Left ventricle myocardium inferior (tissue), 1 donor: ENCODE results near the gene IGFBP7. TPM values are rescaled to one million over a fixed set of nuclear protein-coding genes. Genes with fewer than 3 reads are reported as not detected.

Experiments
- DNase-seq: peaks from one replicate; pipeline ENCODE4 v3.0.0-alpha.2; 2020
- H3K27ac ChIP-seq: fragments of 200-600 bp; replicated peaks from 2 replicates; pipeline ENCODE4 v1.8.0; 2021
- H3K27me3 ChIP-seq: fragments of 200-600 bp; 2 replicates; pipeline ENCODE4 v1.8.0; 2021; ENCODE audit warnings: low read depth
- H3K36me3 ChIP-seq: fragments of 200-600 bp; 2 replicates; pipeline ENCODE4 v1.8.0; 2021
- H3K4me1 ChIP-seq: fragments of 200-600 bp; 2 replicates; pipeline ENCODE4 v1.8.0; 2021
- H3K4me3 ChIP-seq: fragments of 200-600 bp; 2 replicates; pipeline ENCODE4 v1.8.0; 2021; ENCODE audit warnings: mild to moderate bottlenecking, moderate library complexity
- H3K9me3 ChIP-seq: fragments of 200-600 bp; replicated peaks from 2 replicates; pipeline ENCODE4 v1.8.0; 2021
- intact Hi-C: fragments of 100-400 bp; cut with micrococcal nuclease; formaldehyde crosslinking; loops from one replicate; pipeline ENCODE4 v1.11.0; 2022
- total RNA-seq: library from RNA; stranded (reverse); fragmentation: NEBNext Ultra II Directional; extraction: Animal tissue kit (Norgen Biotek cat#: 25700); gene quantifications from one replicate; pipeline ENCODE4 v1.2.1, GENCODE V29; 2021
- TF ChIP-seq, protein P1 (sequence below): fragments of 200-600 bp; IDR thresholded peaks from 2 replicates; pipeline ENCODE4 v1.8.0; 2021; ENCODE audit warnings: antibody characterized with exemption, mild to moderate bottlenecking, borderline replicate concordance
- donor health status: DM: no; HTN: yes; CAD: no; lungs with severe emphysema.

Gene IGFBP7
- total RNA-seq, 1 donor from 2014 or later, result 698 TPM

DNA sequence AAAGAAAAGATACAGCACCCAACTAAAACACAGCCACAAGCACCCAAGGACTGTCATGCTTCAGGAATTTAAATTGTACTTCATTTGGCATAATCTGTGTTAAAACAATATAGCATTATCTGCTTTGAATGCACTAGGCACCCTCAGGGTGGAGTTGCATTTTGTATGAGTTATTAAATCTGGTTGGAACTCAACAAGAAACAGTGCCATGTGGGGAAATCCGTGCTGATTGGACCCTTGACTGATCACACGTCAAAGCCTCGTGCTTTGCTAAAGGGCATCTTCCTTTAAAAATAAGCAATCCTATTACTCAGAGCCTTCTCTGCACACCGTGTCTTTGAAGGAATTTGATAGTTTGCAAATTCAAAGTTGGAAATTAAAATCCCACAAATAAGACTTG is 35.4 kb downstream of the IGFBP7 start:
- no peaks in the 10 kb centered on the region for H3K9me3 ChIP-seq
- intact Hi-C loops, result no loop called here
- H3K27ac ChIP-seq, result peak overlapping the region; percentile 38

DNA sequence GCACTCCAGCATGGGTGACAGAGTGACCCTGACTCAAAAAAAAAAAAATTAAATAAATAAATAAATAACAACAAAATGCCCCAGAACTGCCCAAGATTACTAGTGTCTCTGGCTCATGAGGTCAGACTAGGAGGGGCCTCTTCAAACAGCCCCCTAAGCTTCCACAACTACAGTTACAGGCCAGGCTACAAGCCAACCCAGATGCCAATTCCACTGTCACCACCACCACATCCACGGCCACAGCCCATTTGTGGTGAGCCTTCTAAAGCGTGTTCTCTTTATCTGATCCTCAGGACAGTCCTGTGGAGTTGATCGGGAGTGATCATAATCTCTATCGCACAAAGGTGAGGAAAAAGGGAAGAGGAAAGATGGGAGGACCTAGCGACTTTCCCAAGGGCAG is 36.6 kb downstream of the IGFBP7 start:
- no peak overlapping the region for H3K4me3 ChIP-seq
- intact Hi-C loops, result no loop called here
- H3K4me1 ChIP-seq, result peaks cover 98% of the 10 kb centered on the region
- H3K9me3 ChIP-seq, result no peaks in the 10 kb centered on the region
- peak overlapping the region; percentile 30 for H3K27ac ChIP-seq
- DNase-seq, result no peak
- peaks cover 6% of the 10 kb centered on the region for H3K36me3 ChIP-seq
- TF ChIP-seq, protein P1, sequence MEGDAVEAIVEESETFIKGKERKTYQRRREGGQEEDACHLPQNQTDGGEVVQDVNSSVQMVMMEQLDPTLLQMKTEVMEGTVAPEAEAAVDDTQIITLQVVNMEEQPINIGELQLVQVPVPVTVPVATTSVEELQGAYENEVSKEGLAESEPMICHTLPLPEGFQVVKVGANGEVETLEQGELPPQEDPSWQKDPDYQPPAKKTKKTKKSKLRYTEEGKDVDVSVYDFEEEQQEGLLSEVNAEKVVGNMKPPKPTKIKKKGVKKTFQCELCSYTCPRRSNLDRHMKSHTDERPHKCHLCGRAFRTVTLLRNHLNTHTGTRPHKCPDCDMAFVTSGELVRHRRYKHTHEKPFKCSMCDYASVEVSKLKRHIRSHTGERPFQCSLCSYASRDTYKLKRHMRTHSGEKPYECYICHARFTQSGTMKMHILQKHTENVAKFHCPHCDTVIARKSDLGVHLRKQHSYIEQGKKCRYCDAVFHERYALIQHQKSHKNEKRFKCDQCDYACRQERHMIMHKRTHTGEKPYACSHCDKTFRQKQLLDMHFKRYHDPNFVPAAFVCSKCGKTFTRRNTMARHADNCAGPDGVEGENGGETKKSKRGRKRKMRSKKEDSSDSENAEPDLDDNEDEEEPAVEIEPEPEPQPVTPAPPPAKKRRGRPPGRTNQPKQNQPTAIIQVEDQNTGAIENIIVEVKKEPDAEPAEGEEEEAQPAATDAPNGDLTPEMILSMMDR, result no peak
- H3K27me3 ChIP-seq, result no peaks in the 10 kb centered on the region

More for the DNA sequence above, 35.4 kb downstream of the IGFBP7 start:
- Histone ChIP-seq H3K4me1 (peaks cover 98% of the 10 kb centered on the region), H3K27me3 (no peaks in the 10 kb centered on the region), H3K36me3 (peaks cover 6% of the 10 kb centered on the region), H3K4me3 (no peak overlapping the region)
- no peak for DNase-seq
- TF ChIP-seq, protein P1, result no peak

DNA sequence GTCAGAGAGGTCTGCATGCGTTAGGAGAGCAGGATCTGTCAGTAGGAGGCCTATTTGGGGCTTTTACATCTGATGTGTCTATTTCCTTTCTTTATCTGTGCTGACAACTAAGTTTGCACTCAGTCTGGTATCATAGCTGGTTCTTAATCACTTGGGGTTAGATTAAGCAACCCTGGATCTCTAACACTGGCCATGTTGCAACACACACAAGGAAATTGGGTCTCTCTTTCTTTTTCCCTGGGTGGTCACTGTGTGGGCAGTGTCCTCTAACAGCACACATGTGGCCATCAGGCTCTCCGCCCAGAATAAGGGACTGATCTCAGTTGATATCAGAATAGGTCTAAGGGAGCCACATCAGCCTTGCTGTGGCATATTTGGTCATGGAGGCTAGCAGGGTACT is 38.9 kb downstream of the IGFBP7 start:
- H3K36me3 ChIP-seq, result peaks cover 6% of the 10 kb centered on the region
- TF ChIP-seq, protein P1, result no peak
- intact Hi-C loops, result no loop called here

DNA sequence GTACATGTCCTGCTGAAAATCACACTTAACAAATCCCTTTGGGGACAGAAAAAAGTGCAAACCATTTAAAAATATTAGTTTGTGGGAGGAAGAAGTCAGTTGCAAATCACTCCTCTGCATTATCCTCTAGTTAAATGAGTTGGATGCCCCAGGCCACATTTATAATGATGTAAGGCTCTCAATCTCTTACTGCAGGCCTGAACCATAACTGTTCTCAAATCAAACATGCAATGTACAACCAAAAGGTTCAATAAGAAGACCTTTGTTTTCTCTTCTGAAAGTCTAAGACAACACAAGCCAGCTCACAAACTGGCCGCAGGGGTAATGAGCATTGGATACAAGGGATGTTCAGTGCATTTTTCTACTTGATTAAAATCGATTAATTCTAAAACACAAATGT is 39.7 kb downstream of the IGFBP7 start:
- Histone ChIP-seq H3K9me3 (no peaks in the 10 kb centered on the region), H3K4me3 (no peak overlapping the region), H3K4me1 (peaks cover 90% of the 10 kb centered on the region), H3K27ac (peak overlapping the region; percentile 87), H3K36me3 (no peaks in the 10 kb centered on the region), H3K27me3 (no peaks in the 10 kb centered on the region)
- intact Hi-C loops, result no loop called here
- no peak for DNase-seq
- TF ChIP-seq, protein P1, result no peak

More for the DNA sequence above, 38.9 kb downstream of the IGFBP7 start:
- DNase-seq, result peak; percentile 39
- Histone ChIP-seq H3K4me1 (peaks cover 90% of the 10 kb centered on the region), H3K4me3 (no peak overlapping the region), H3K27ac (peak overlapping the region; percentile 87), H3K27me3 (no peaks in the 10 kb centered on the region), H3K9me3 (no peaks in the 10 kb centered on the region)

DNA sequence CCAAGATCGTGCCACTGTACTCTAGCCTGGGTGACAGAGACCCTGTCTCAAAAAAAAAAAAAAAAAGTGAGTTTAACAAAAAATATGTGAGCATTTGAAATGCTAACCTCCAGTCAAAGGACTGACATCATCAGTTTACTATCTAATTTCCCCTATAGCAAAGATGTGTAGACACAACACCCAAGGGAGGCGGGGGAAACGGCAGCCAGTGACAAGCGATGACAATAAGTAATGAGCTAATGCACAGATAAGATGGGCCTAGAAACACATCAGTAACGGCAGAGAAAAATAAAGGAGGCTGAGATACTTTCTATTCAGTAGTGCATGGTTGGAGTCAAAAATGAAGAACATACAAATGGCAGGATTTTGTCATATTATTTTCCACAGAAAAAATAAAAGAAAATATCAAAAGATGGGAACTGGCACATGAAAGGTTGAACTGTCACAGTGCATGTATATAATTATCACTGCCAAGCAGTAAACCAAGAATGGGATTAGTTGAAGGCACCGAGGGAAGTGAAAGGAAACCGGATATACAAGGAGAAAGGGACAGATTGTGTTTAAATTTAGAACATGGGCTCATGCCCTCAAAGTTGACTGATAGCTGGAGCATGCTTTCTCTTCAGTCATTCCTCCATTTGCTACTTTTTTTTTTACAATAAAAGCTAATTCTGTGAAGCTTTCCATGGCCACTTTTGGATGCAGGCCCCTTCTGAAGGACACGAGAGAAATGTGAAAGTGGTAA is 41.8 kb downstream of the IGFBP7 start:
- no peaks in the 10 kb centered on the region for H3K27me3 ChIP-seq
- H3K4me1 ChIP-seq, result peaks cover 91% of the 10 kb centered on the region
- peak overlapping the region; percentile 87 for H3K27ac ChIP-seq
- intact Hi-C loops, result no loop called here
- H3K4me3 ChIP-seq, result no peak overlapping the region
- TF ChIP-seq, protein P1, result no peak
- no peak for DNase-seq
- no peaks in the 10 kb centered on the region for H3K9me3 ChIP-seq
- H3K36me3 ChIP-seq, result no peaks in the 10 kb centered on the region
